ENCODE data around the gene FANCD2OS. TPM values are rescaled to one million over a fixed set of nuclear protein-coding genes. Genes with fewer than 3 reads are reported as not detected.

The FANCD2OS gene
- total RNA-seq, 1 donor from 2014 or later: not detected

Other genes with a start within 250 kb of the FANCD2OS start
- not detected in 2 replicates for gene CIDEC, start 228.0 kb downstream of the FANCD2OS start, total RNA-seq
- 30.9 and 32.1 TPM in 2 replicates for gene JAGN1, start 217.6 kb downstream of the FANCD2OS start, total RNA-seq
- gene IL17RE, start 205.4 kb downstream of the FANCD2OS start, total RNA-seq: 0.66 and 0.82 TPM in 2 replicates
- 0.11 and 0.29 TPM in 2 replicates for gene IL17RC, start 191.2 kb downstream of the FANCD2OS start, total RNA-seq
- gene CRELD1, start 174.4 kb downstream of the FANCD2OS start, total RNA-seq: 26.9 and 30.5 TPM in 2 replicates
- gene PRRT3, start 155.8 kb downstream of the FANCD2OS start, total RNA-seq: 4.2 and 4.3 TPM in 2 replicates
- gene EMC3, start 121.4 kb downstream of the FANCD2OS start, total RNA-seq: 37.6 and 40.6 TPM in 2 replicates
- 26.8 and 31.4 TPM in 2 replicates for gene FANCD2, start 81.8 kb downstream of the FANCD2OS start, total RNA-seq
- gene BRK1, start 7.4 kb upstream of the FANCD2OS start, total RNA-seq: 123 and 141 TPM in 2 replicates
- gene VHL, start 33.5 kb upstream of the FANCD2OS start, total RNA-seq: 91.0 and 105 TPM in 2 replicates
- gene IRAK2, start 56.7 kb upstream of the FANCD2OS start, total RNA-seq: 8.6 and 8.8 TPM in 2 replicates
- 55.6 and 56.2 TPM in 2 replicates for gene TATDN2, start 140.2 kb upstream of the FANCD2OS start, total RNA-seq
- gene GHRL, start 184.7 kb upstream of the FANCD2OS start, total RNA-seq: 1.4 and 2.8 TPM in 2 replicates
- 86.1 and 86.9 TPM in 2 replicates for gene SEC13, start 212.9 kb upstream of the FANCD2OS start, total RNA-seq